ENCODE results near the gene NPEPL1. TPM values are rescaled to one million over a fixed set of nuclear protein-coding genes. Genes with fewer than 3 reads are reported as not detected.

NPEPL1 gene
- total RNA-seq, 2 donors from 2014 or later: 12.8 to 21.6 TPM

DNA sequence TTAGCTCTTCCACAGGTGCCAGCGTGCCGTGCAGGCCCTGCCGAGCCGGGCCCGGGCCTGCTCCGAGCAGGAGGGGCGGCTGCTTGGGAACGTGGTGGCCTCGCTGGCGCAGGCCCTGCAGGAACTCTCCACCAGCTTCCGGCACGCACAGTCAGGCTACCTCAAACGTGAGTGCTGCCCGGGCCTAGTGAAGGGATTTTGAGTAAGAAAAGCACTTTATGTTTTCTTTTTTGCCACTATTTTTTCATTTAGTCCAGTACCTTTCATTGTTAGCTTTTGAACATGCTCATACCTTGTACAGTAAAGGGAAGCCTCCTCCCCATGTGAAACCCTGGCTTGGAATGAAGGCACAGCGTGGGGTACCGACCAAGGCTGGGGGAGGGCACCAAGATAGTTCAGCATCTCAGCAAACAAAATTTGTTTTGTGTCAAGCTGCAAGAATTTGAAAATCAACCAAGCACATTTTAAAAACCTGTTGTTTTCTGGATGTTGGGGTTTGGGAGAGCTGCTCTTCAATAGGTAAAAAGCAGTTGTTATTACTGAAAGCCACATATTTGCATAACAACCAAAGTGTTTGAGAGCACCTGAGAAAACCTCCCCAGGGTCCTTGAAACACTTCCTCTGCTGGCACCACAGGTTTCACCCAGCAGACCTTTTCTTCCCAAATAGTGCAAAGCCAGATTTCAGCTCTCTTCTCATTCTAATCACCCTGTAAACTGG is 23.2 kb upstream of the NPEPL1 start:
- H3K9me3 Mint-ChIP-seq: no peaks in the 10 kb centered on the region
- H3K27ac Mint-ChIP-seq: no peak overlapping the region
- DNase-seq (ENCODE audit: low spot score in 2 of 2) (no peak), ATAC-seq (no peak)
- peaks cover 5 to 6% of the 10 kb centered on the region in 2 donors for H3K36me3 Mint-ChIP-seq

DNA sequence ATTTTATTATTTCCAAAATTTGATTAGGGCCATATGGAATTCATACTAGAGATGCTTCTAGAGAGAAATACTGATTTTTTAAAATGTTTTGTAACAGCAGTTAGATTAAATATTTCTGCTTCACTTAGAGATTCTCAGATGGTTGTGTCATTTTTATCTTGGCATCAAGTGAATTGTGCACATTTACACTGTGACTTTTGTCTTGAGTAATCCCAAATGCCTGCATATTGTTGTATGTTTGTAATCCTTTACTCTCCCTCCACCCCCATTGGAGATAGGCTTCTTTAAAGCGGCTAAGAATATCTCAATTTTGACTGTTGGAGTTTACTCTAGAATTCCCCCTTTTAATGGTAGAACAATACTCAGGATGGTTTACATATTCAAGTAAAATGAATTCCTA is 22.5 kb upstream of the NPEPL1 start:
- no peak for DNase-seq (ENCODE audit: low spot score in 2 of 2)
- no peak for ATAC-seq
- no peak overlapping the region for H3K27ac Mint-ChIP-seq
- H3K36me3 Mint-ChIP-seq: peaks cover 6 to 7% of the 10 kb centered on the region in 2 donors
- H3K9me3 Mint-ChIP-seq: no peaks in the 10 kb centered on the region

DNA sequence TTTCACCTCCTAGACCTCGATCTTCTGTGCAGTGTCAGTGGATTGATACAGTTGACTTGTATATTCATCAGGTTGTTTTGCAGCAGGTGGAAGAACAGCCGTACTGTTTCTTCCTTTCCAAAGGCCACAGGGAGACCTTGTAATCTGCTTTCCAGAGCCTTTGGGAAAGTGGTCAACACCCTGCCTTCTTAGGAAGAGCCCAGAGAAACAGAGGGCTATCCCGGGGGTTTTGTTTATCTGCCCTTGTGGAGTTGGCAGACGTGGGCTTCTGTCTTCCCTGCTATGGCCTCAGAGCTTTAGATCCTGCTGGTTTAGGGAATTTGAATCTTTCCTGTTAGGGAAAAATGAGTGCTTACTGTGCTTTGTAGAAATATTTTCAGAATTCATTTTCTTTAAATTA is 21.9 kb upstream of the NPEPL1 start:
- ATAC-seq: no peak
- Mint-ChIP-seq H3K27ac (peak overlapping the region in 1 of 2 donors; percentile 60), H3K9me3 (no peaks in the 10 kb centered on the region), H3K36me3 (peaks cover 9 to 12% of the 10 kb centered on the region in 2 donors)
- no peak for DNase-seq (ENCODE audit: low spot score in 2 of 2)

GRCh38 chr20:58673119-58673518 is 19.5 kb upstream of the NPEPL1 start:
- DNase-seq (ENCODE audit: low spot score in 2 of 2) (no peak), ATAC-seq (no peak)
- Mint-ChIP-seq H3K36me3 (peaks cover 8 to 12% of the 10 kb centered on the region in 2 donors), H3K27ac (peak overlapping the region in 1 of 2 donors; percentile 53), H3K9me3 (no peaks in the 10 kb centered on the region)

DNA sequence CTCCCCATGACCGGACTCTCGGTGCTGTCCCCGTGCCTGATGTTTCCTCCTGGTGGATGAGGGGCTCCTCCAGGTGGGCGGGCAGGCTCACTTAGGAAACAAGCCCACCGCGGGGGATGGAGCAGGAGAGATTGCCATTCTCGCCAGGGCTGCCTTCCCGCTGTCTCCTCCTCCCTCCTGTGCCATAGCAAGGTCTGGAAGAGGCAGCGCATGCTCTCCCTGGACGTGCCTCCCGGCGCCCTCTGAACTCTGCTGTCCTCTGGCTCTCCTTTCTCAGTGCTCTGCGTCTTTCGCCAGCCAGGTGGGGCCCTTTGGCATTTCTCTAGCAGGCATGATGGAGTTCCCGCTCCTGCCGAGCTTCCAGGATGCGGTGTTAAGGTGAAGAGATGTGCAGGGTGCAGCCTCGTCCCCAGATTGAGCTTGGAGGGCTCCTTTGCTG is 17.4 kb upstream of the NPEPL1 start:
- ATAC-seq: no peak
- H3K27ac Mint-ChIP-seq: no peak overlapping the region
- DNase-seq (ENCODE audit: low spot score in 2 of 2): no peak
- peaks cover 8 to 19% of the 10 kb centered on the region in 2 donors for H3K36me3 Mint-ChIP-seq
- no peaks in the 10 kb centered on the region for H3K9me3 Mint-ChIP-seq

- ATAC-seq (no peak), DNase-seq (ENCODE audit: low spot score in 2 of 2) (no peak)
- Mint-ChIP-seq H3K9me3 (no peaks in the 10 kb centered on the region), H3K27ac (no peak overlapping the region), H3K36me3 (peaks cover 8 to 22% of the 10 kb centered on the region in 2 donors)
Measured at GRCh38 chr20:58675641-58676040, 17.0 kb upstream of the NPEPL1 start.

- Mint-ChIP-seq H3K36me3 (peaks cover 8 to 22% of the 10 kb centered on the region in 2 donors), H3K27ac (no peak overlapping the region), H3K9me3 (no peaks in the 10 kb centered on the region)
- DNase-seq (ENCODE audit: low spot score in 2 of 2): no peak
- ATAC-seq: no peak
Measured at GRCh38 chr20:58676161-58676560, 16.4 kb upstream of the NPEPL1 start.

DNA sequence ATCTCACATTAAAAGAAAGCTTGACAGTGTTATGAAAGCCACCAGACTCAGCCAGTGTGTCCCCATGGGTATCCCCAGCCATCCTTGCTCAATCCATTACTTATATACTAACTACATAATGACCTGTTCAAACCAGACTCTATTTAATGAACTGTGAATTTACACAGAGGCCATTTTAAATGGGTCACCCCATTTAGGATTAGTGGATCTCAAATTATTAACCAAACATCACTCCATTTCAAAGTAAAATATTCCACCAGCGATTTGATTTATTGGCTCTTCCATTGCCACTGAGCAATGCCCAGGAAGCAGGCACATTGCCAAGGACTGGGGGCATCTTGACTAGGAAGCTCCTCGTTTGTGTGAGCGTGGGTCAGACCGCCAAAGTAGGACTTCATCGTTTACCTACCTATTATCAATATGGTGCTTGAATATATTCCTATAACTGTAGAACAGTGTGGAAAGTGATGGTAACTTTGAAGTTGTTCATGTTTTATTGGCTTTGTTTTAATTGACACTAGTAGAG is 15.5 kb upstream of the NPEPL1 start:
- no peak for ATAC-seq
- Mint-ChIP-seq H3K9me3 (no peaks in the 10 kb centered on the region), H3K36me3 (peaks cover 8 to 22% of the 10 kb centered on the region in 2 donors), H3K27ac (no peak overlapping the region)
- DNase-seq (ENCODE audit: low spot score in 2 of 2): no peak

DNA sequence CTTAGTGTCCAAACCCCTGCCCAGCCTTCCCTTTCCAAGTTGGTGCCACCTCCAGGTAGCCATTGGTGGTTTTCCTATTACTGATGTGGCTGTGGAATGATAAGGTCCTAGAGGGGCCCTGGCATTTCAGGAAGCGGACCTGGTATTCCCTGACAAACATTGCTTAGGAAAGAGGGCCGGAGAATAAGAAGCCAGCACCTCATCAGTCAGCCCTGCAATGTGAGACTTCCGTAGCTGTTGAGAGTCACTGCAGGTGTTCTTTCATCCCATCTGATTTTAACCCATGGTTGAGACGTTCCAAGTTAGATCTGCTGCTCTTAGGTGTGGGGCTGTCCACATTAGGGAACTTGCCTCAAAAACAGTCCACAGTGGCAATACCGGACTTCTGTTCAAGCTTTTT is 14.8 kb upstream of the NPEPL1 start:
- ATAC-seq (no peak), DNase-seq (ENCODE audit: low spot score in 2 of 2) (no peak)
- peaks cover 8 to 22% of the 10 kb centered on the region in 2 donors for H3K36me3 Mint-ChIP-seq
- no peak overlapping the region for H3K27ac Mint-ChIP-seq
- H3K9me3 Mint-ChIP-seq: no peaks in the 10 kb centered on the region

DNA sequence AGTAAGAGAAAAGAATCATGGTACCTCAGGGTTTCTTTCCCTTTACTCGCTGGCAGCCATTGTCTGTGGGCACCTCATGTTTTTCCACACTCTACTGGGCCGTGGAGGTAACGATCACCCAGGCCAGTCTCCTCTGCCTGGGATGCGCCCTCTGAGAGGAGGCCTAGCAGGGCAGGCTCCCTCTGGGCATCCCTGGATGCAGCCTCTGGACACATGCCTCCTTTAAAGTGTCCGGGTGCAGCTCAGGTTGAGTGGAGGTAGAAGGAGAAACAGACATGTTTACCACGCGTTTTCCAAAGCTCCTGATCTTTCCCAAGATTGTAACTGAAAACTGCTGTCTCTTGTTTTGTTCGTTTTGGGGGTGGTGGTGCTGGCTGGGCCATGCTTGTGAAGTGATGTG is 13.8 kb upstream of the NPEPL1 start:
- Mint-ChIP-seq H3K27ac (no peak overlapping the region), H3K9me3 (no peaks in the 10 kb centered on the region), H3K36me3 (peaks cover 8 to 22% of the 10 kb centered on the region in 2 donors)
- DNase-seq (ENCODE audit: low spot score in 2 of 2): no peak
- no peak for ATAC-seq

GRCh38 chr20:58682656-58683531 is 9.7 kb upstream of the NPEPL1 start:
- Mint-ChIP-seq H3K36me3 (peaks cover 0 to 15% of the 10 kb centered on the region in 2 donors), H3K9me3 (no peaks in the 10 kb centered on the region), H3K27ac (no peak overlapping the region)
- no peak for DNase-seq (ENCODE audit: low spot score in 2 of 2)
- ATAC-seq: no peak

GRCh38 chr20:58684291-58684690 is 8.3 kb upstream of the NPEPL1 start:
- no peak overlapping the region for H3K27ac Mint-ChIP-seq
- ATAC-seq: no peak
- peaks cover 0 to 15% of the 10 kb centered on the region in 2 donors for H3K36me3 Mint-ChIP-seq
- DNase-seq (ENCODE audit: low spot score in 2 of 2): no peak
- H3K9me3 Mint-ChIP-seq: no peaks in the 10 kb centered on the region

- Mint-ChIP-seq H3K9me3 (no peaks in the 10 kb centered on the region), H3K27ac (no peak overlapping the region), H3K36me3 (peaks cover 0 to 5% of the 10 kb centered on the region in 2 donors)
- no peak for ATAC-seq
- DNase-seq (ENCODE audit: low spot score in 2 of 2): no peak
Measured at GRCh38 chr20:58685988-58686387, 6.6 kb upstream of the NPEPL1 start.

DNA sequence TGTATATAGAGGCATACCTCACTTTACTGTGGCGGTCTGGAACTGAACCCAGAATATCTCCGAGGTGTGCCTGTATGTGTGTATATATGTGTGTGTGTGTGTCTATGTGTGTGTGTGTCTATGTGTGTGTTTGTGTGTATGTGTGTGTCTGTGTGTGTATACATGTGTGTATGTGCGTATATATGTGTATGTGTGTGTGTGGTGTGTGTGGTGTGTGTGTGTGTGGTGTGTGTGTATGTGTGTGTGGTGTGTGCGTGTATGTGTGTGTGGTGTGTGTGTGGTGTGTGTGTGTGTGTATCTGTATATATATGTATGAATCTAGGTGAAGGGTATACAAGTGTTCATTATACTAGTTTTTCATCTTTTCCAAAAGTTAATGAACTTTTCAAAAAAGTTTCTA is 4.2 kb upstream of the NPEPL1 start:
- Mint-ChIP-seq H3K27ac (no peak overlapping the region), H3K9me3 (no peaks in the 10 kb centered on the region), H3K36me3 (peaks cover 0 to 5% of the 10 kb centered on the region in 2 donors)
- ATAC-seq (no peak), DNase-seq (ENCODE audit: low spot score in 2 of 2) (no peak)

DNA sequence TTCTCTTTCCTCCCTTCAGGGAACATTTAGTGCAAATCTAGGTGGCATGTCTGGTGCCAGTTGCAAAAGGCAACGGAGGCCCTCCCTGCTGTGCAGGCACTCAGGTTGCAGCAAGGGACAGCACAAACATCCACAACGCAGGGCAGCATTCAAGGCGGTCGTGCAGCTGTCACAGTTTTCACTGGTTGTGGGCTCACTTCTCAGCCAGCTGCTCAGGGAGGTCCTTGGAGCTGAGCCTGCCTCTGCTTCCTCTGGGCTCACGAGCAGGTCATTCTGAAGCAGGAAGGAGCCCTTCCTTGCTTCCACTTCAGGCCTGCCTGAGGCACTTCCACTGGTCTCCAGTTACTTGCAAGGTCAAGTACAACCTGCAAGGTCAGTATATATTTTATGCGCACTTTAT is 3.8 kb upstream of the NPEPL1 start:
- DNase-seq (ENCODE audit: low spot score in 2 of 2) (no peak), ATAC-seq (no peak)
- Mint-ChIP-seq H3K9me3 (no peaks in the 10 kb centered on the region), H3K27ac (peak overlapping the region in 1 of 2 donors; percentile 65), H3K36me3 (peaks cover 0 to 5% of the 10 kb centered on the region in 2 donors)

GRCh38 chr20:58690396-58691135 is 2.0 kb upstream of the NPEPL1 start:
- no peaks in the 10 kb centered on the region for H3K9me3 Mint-ChIP-seq
- DNase-seq (ENCODE audit: low spot score in 2 of 2): no peak
- ATAC-seq: no peak
- peak overlapping the region; percentile 55 to 80 for H3K27ac Mint-ChIP-seq
- H3K36me3 Mint-ChIP-seq: peaks cover 0 to 1% of the 10 kb centered on the region in 2 donors
